ENCODE data around the gene TMPRSS13. TPM values are rescaled to one million over a fixed set of nuclear protein-coding genes. Genes with fewer than 3 reads are reported as not detected.

The TMPRSS13 gene
- total RNA-seq, 3 donors from 2014 or later (not counting 1 experiment from before 2014, with no cell fraction given) = 1.6 to 1.8 (median 1.8) TPM

GRCh38 chr11:117941976-117942654 is 12.9 kb upstream of the TMPRSS13 start:
- Histone ChIP-seq H3K4me3 (ENCODE audit: low read length) (no peak overlapping the region), H3K27me3 (ENCODE audit: control insufficient read depth, insufficient read depth, low read length) (no peaks in the 10 kb centered on the region), H3K9me3 (ENCODE audit: control insufficient read depth, insufficient read depth, low read length) (no peaks in the 10 kb centered on the region), H3K4me1 (ENCODE audit: control insufficient read depth, insufficient read depth, low read length) (peaks cover 16% of the 10 kb centered on the region), H3K36me3 (ENCODE audit: control insufficient read depth, insufficient read depth, low read length) (no peaks in the 10 kb centered on the region), H3K27ac (ENCODE audit: low read length) (no peak overlapping the region)
- Mint-ChIP-seq H3K4me3 (no peak overlapping the region), H3K9me3 (no peaks in the 10 kb centered on the region), H3K4me1 (peaks cover 5 to 16% of the 10 kb centered on the region in 2 donors), H3K36me3 (no peaks in the 10 kb centered on the region), H3K27me3 (ENCODE audit: low read depth in 2 of 2) (peaks cover 6 to 10% of the 10 kb centered on the region in 2 donors), H3K27ac (no peak overlapping the region)
- intact Hi-C loops (cut with micrococcal nuclease) = loop anchor here (10.0 kb wide), 1 partner anchor 517 kb away; no protein-coding TSS in a partner anchor
- TF ChIP-seq CTCF (IDR thresholded peaks at IDR 0.05) = no peak
- ATAC-seq = no peak
- WGBS (ENCODE audit: insufficient coverage) = 66% methylated on average over 5 of the region's 6 CpGs
- DNase-seq = no peak

- TF ChIP-seq CTCF (IDR thresholded peaks at IDR 0.05) = no peak
- no peaks in the 10 kb centered on the region for H3K9me3 Mint-ChIP-seq
- no peaks in the 10 kb centered on the region for H3K9me3 ChIP-seq (ENCODE audit: control insufficient read depth, insufficient read depth, low read length)
- no peak overlapping the region for H3K4me3 Mint-ChIP-seq
- peaks cover 11% of the 10 kb centered on the region for H3K4me1 ChIP-seq (ENCODE audit: control insufficient read depth, insufficient read depth, low read length)
- intact Hi-C loops (cut with micrococcal nuclease) = loop anchor here (10.0 kb wide), 1 partner anchor 516 kb away; no protein-coding TSS in a partner anchor
- no peak for ATAC-seq
- no peak overlapping the region for H3K4me3 ChIP-seq (ENCODE audit: low read length)
- H3K36me3 ChIP-seq (ENCODE audit: control insufficient read depth, insufficient read depth, low read length) = no peaks in the 10 kb centered on the region
- peaks cover 0 to 11% of the 10 kb centered on the region in 2 donors for H3K4me1 Mint-ChIP-seq
- no peaks in the 10 kb centered on the region for H3K27me3 ChIP-seq (ENCODE audit: control insufficient read depth, insufficient read depth, low read length)
- H3K36me3 Mint-ChIP-seq = no peaks in the 10 kb centered on the region
- 88% methylated on average over 4 of the region's 4 CpGs for WGBS (ENCODE audit: insufficient coverage)
- no peak overlapping the region for H3K27ac Mint-ChIP-seq
- no peak overlapping the region for H3K27ac ChIP-seq (ENCODE audit: low read length)
- DNase-seq = no peak
- peaks cover 6 to 10% of the 10 kb centered on the region in 2 donors for H3K27me3 Mint-ChIP-seq (ENCODE audit: low read depth in 2 of 2)
Observed at GRCh38 chr11:117941163-117941707, 12.0 kb upstream of the TMPRSS13 start.

GRCh38 chr11:117940736-117941135 is 11.5 kb upstream of the TMPRSS13 start:
- Histone ChIP-seq H3K4me3 (ENCODE audit: low read length) (no peak overlapping the region), H3K9me3 (ENCODE audit: control insufficient read depth, insufficient read depth, low read length) (no peaks in the 10 kb centered on the region), H3K4me1 (ENCODE audit: control insufficient read depth, insufficient read depth, low read length) (peaks cover 11% of the 10 kb centered on the region), H3K27ac (ENCODE audit: low read length) (no peak overlapping the region), H3K36me3 (ENCODE audit: control insufficient read depth, insufficient read depth, low read length) (no peaks in the 10 kb centered on the region), H3K27me3 (ENCODE audit: control insufficient read depth, insufficient read depth, low read length) (no peaks in the 10 kb centered on the region)
- intact Hi-C loops (cut with micrococcal nuclease) = loop anchor here (10.0 kb wide), 1 partner anchor 516 kb away; no protein-coding TSS in a partner anchor
- 93% methylated on average over 8 of the region's 8 CpGs for WGBS (ENCODE audit: insufficient coverage)
- Mint-ChIP-seq H3K36me3 (no peaks in the 10 kb centered on the region), H3K4me1 (peaks cover 0 to 11% of the 10 kb centered on the region in 2 donors), H3K27me3 (ENCODE audit: low read depth in 2 of 2) (peaks cover 6 to 10% of the 10 kb centered on the region in 2 donors), H3K4me3 (no peak overlapping the region), H3K27ac (no peak overlapping the region), H3K9me3 (no peaks in the 10 kb centered on the region)
- no peak for DNase-seq
- ATAC-seq = no peak
- TF ChIP-seq CTCF (IDR thresholded peaks at IDR 0.05) = no peak

Data from natural killer cell (primary cell).